ENCODE measurements around the gene EFCAB10.

Gene EFCAB10

GRCh38 chr7:105621176-105621575 is 39.9 kb upstream of the EFCAB10 start:
- no peak overlapping the region for H3K27ac ChIP-seq (ENCODE audit: low read depth, low read length)
- H2AFZ ChIP-seq (ENCODE audit: low read depth, low read length, severe bottlenecking), result no peak overlapping the region
- TF ChIP-seq EZH2phosphoT487 (conservative IDR thresholded peaks at IDR 0.05; ENCODE audit: low read length), result no peak
- TF ChIP-seq CTCF (IDR thresholded peaks at IDR 0.05; ENCODE audit: insufficient read depth, low read length, poor library complexity, severe bottlenecking), result no peak
- H3K4me3 ChIP-seq (ENCODE audit: insufficient read depth, low read length, poor library complexity, severe bottlenecking), result no peak overlapping the region
- H3K9ac ChIP-seq (ENCODE audit: low read length), result no peak overlapping the region
- H3K9me3 ChIP-seq (ENCODE audit: insufficient read depth, low read length), result no peaks in the 10 kb centered on the region
- H3F3A ChIP-seq (ENCODE audit: insufficient read depth), result no peaks in the 10 kb centered on the region
- no peaks in the 10 kb centered on the region for H3K9me2 ChIP-seq (replicated peaks; ENCODE audit: insufficient read depth, low read length)
- H3K27me3 ChIP-seq (ENCODE audit: low read length), result no peaks in the 10 kb centered on the region
- no peak overlapping the region for H3K4me2 ChIP-seq (ENCODE audit: low read depth, low read length, poor library complexity, severe bottlenecking)
- no peaks in the 10 kb centered on the region for H3K36me3 ChIP-seq (ENCODE audit: low read length)
- no peaks in the 10 kb centered on the region for H3K79me2 ChIP-seq (ENCODE audit: insufficient read depth, low read length)
- H4K20me1 ChIP-seq (ENCODE audit: low read depth, low read length), result no peaks in the 10 kb centered on the region

GRCh38 chr7:105619590-105619989 is 38.3 kb upstream of the EFCAB10 start:
- Histone ChIP-seq H3K9ac (ENCODE audit: low read length) (no peak overlapping the region), H3K27ac (ENCODE audit: low read depth, low read length) (no peak overlapping the region), H3K9me2 (replicated peaks; ENCODE audit: insufficient read depth, low read length) (no peaks in the 10 kb centered on the region), H3K4me3 (ENCODE audit: insufficient read depth, low read length, poor library complexity, severe bottlenecking) (no peak overlapping the region), H3F3A (ENCODE audit: insufficient read depth) (no peaks in the 10 kb centered on the region), H3K27me3 (ENCODE audit: low read length) (no peaks in the 10 kb centered on the region), H4K20me1 (ENCODE audit: low read depth, low read length) (no peaks in the 10 kb centered on the region), H3K79me2 (ENCODE audit: insufficient read depth, low read length) (no peaks in the 10 kb centered on the region), H3K4me2 (ENCODE audit: low read depth, low read length, poor library complexity, severe bottlenecking) (no peak overlapping the region), H3K36me3 (ENCODE audit: low read length) (no peaks in the 10 kb centered on the region), H3K9me3 (ENCODE audit: insufficient read depth, low read length) (no peaks in the 10 kb centered on the region), H2AFZ (ENCODE audit: low read depth, low read length, severe bottlenecking) (no peak overlapping the region)
- TF ChIP-seq CTCF (IDR thresholded peaks at IDR 0.05; ENCODE audit: insufficient read depth, low read length, poor library complexity, severe bottlenecking) (no peak), EZH2phosphoT487 (conservative IDR thresholded peaks at IDR 0.05; ENCODE audit: low read length) (no peak)

- Histone ChIP-seq H3K9me2 (replicated peaks; ENCODE audit: insufficient read depth, low read length) (no peaks in the 10 kb centered on the region), H3K36me3 (ENCODE audit: low read length) (no peaks in the 10 kb centered on the region), H3K79me2 (ENCODE audit: insufficient read depth, low read length) (no peaks in the 10 kb centered on the region), H3K4me3 (ENCODE audit: insufficient read depth, low read length, poor library complexity, severe bottlenecking) (no peak overlapping the region), H3F3A (ENCODE audit: insufficient read depth) (no peaks in the 10 kb centered on the region), H3K4me2 (ENCODE audit: low read depth, low read length, poor library complexity, severe bottlenecking) (no peak overlapping the region), H3K9ac (ENCODE audit: low read length) (no peak overlapping the region), H2AFZ (ENCODE audit: low read depth, low read length, severe bottlenecking) (no peak overlapping the region), H4K20me1 (ENCODE audit: low read depth, low read length) (no peaks in the 10 kb centered on the region), H3K27ac (ENCODE audit: low read depth, low read length) (no peak overlapping the region), H3K27me3 (ENCODE audit: low read length) (no peaks in the 10 kb centered on the region), H3K9me3 (ENCODE audit: insufficient read depth, low read length) (no peaks in the 10 kb centered on the region)
- no peak for TF ChIP-seq CTCF (IDR thresholded peaks at IDR 0.05; ENCODE audit: insufficient read depth, low read length, poor library complexity, severe bottlenecking)
- TF ChIP-seq EZH2phosphoT487 (conservative IDR thresholded peaks at IDR 0.05; ENCODE audit: low read length), result no peak
Measured at GRCh38 chr7:105618016-105618296, 36.7 kb upstream of the EFCAB10 start.
